ENCODE results near the gene TMEM259. TPM values are rescaled to one million over a fixed set of nuclear protein-coding genes. Genes with fewer than 3 reads are reported as not detected.
A peak's percentile ranks its signal among the peaks of the same experiment; 100 is the strongest.

Gene TMEM259
- total and polyA plus RNA-seq, 2 of the 13 experiments (the other 11 are each of a cell fraction or from before 2014, with no cell fraction given) = 64.7 to 164 TPM

DNA sequence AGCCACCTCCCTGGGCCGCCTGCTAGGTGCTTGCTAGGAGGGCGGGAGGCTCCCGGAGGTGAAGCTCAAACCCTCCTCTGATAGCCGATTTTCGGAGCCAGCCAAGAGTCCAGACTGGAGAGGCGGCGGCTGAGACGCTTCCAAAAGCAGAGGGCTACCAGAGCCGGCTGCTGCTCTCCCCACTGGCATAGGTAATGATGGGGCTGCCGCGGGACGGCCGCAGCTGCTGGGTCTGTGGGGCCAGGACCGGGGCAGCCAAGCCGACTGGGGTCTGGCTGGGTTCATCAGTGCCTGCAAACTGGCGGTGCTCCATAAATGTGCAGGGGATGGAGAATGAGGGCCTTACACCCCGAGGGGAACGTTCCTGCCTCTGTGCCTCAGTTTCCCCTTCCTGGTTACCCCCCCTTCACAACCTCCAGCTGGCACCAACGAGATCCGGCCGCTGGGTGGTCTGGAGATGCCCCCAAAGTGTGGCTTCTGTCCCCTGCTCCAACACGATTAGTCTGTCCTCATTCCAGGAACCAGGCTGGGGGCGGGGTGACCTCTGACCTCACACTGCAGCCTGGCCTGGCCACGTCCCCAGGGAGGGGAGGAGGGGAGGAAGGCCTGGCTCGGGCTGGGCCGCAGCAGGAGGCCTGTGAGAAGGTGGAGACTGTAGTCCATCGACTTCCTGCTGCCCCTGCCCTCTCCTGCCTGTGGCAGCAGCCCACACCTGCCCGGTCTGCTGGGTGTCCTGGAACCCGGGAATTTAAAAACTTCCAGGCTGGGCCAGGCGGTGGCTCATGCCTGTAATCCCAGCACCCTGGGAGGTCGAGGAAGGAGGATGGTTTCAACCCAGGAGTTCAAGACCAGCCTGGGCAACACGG lies 40.6 kb downstream of the TMEM259 start (continued):
- TF ChIP-seq, protein P1, sequence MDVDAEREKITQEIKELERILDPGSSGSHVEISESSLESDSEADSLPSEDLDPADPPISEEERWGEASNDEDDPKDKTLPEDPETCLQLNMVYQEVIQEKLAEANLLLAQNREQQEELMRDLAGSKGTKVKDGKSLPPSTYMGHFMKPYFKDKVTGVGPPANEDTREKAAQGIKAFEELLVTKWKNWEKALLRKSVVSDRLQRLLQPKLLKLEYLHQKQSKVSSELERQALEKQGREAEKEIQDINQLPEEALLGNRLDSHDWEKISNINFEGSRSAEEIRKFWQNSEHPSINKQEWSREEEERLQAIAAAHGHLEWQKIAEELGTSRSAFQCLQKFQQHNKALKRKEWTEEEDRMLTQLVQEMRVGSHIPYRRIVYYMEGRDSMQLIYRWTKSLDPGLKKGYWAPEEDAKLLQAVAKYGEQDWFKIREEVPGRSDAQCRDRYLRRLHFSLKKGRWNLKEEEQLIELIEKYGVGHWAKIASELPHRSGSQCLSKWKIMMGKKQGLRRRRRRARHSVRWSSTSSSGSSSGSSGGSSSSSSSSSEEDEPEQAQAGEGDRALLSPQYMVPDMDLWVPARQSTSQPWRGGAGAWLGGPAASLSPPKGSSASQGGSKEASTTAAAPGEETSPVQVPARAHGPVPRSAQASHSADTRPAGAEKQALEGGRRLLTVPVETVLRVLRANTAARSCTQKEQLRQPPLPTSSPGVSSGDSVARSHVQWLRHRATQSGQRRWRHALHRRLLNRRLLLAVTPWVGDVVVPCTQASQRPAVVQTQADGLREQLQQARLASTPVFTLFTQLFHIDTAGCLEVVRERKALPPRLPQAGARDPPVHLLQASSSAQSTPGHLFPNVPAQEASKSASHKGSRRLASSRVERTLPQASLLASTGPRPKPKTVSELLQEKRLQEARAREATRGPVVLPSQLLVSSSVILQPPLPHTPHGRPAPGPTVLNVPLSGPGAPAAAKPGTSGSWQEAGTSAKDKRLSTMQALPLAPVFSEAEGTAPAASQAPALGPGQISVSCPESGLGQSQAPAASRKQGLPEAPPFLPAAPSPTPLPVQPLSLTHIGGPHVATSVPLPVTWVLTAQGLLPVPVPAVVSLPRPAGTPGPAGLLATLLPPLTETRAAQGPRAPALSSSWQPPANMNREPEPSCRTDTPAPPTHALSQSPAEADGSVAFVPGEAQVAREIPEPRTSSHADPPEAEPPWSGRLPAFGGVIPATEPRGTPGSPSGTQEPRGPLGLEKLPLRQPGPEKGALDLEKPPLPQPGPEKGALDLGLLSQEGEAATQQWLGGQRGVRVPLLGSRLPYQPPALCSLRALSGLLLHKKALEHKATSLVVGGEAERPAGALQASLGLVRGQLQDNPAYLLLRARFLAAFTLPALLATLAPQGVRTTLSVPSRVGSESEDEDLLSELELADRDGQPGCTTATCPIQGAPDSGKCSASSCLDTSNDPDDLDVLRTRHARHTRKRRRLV (CRISPR knock-in tag; IDR thresholded peaks at IDR 0.05) = 0 out of 2 replicates have a peak, but pooled peaks have one; percentile 51
- TF ChIP-seq KDM4B (CRISPR knock-in tag; IDR thresholded peaks at IDR 0.05) (peak; percentile 52; the same call in 1 of the 2 replicates), PHF20 (CRISPR knock-in tag; IDR thresholded peaks at IDR 0.05) (peak; percentile 68), PAX8 (CRISPR knock-in tag; IDR thresholded peaks at IDR 0.05; ENCODE audit: borderline replicate concordance) (0 out of 2 replicates have a peak, but pooled peaks have one; percentile 67), TP53 (CRISPR knock-in tag; conservative IDR thresholded peaks at IDR 0.05) (no peak)
- TF ChIP-seq, protein P2, sequence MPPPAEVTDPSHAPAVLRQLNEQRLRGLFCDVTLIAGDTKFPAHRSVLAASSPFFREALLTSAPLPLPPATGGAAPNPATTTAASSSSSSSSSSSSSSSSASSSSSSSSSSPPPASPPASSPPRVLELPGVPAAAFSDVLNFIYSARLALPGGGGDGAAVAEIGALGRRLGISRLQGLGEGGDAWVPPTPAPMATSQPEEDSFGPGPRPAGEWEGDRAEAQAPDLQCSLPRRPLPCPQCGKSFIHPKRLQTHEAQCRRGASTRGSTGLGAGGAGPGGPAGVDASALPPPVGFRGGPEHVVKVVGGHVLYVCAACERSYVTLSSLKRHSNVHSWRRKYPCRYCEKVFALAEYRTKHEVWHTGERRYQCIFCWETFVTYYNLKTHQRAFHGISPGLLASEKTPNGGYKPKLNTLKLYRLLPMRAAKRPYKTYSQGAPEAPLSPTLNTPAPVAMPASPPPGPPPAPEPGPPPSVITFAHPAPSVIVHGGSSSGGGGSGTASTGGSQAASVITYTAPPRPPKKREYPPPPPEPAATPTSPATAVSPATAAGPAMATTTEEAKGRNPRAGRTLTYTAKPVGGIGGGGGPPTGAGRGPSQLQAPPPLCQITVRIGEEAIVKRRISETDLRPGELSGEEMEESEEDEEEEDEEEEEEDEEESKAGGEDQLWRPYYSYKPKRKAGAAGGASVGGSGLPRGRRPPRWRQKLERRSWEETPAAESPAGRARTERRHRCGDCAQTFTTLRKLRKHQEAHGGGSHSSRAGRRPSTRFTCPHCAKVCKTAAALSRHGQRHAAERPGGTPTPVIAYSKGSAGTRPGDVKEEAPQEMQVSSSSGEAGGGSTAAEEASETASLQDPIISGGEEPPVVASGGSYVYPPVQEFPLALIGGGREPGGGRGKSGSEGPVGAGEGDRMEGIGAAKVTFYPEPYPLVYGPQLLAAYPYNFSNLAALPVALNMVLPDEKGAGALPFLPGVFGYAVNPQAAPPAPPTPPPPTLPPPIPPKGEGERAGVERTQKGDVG (CRISPR knock-in tag; IDR thresholded peaks at IDR 0.05; ENCODE audit: borderline replicate concordance) = peak; percentile 94
- TF ChIP-seq, protein P3, sequence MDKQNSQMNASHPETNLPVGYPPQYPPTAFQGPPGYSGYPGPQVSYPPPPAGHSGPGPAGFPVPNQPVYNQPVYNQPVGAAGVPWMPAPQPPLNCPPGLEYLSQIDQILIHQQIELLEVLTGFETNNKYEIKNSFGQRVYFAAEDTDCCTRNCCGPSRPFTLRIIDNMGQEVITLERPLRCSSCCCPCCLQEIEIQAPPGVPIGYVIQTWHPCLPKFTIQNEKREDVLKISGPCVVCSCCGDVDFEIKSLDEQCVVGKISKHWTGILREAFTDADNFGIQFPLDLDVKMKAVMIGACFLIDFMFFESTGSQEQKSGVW (CRISPR knock-in tag; IDR thresholded peaks at IDR 0.05; ENCODE audit: borderline replicate concordance) = no peak
- TF ChIP-seq, protein P4, sequence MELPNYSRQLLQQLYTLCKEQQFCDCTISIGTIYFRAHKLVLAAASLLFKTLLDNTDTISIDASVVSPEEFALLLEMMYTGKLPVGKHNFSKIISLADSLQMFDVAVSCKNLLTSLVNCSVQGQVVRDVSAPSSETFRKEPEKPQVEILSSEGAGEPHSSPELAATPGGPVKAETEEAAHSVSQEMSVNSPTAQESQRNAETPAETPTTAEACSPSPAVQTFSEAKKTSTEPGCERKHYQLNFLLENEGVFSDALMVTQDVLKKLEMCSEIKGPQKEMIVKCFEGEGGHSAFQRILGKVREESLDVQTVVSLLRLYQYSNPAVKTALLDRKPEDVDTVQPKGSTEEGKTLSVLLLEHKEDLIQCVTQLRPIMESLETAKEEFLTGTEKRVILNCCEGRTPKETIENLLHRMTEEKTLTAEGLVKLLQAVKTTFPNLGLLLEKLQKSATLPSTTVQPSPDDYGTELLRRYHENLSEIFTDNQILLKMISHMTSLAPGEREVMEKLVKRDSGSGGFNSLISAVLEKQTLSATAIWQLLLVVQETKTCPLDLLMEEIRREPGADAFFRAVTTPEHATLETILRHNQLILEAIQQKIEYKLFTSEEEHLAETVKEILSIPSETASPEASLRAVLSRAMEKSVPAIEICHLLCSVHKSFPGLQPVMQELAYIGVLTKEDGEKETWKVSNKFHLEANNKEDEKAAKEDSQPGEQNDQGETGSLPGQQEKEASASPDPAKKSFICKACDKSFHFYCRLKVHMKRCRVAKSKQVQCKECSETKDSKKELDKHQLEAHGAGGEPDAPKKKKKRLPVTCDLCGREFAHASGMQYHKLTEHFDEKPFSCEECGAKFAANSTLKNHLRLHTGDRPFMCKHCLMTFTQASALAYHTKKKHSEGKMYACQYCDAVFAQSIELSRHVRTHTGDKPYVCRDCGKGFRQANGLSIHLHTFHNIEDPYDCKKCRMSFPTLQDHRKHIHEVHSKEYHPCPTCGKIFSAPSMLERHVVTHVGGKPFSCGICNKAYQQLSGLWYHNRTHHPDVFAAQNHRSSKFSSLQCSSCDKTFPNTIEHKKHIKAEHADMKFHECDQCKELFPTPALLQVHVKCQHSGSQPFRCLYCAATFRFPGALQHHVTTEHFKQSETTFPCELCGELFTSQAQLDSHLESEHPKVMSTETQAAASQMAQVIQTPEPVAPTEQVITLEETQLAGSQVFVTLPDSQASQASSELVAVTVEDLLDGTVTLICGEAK (IDR thresholded peaks at IDR 0.05) = no peak
- TF ChIP-seq, protein P4 (CRISPR knock-in tag; IDR thresholded peaks at IDR 0.05) = peak; percentile 70

All from HepG2 (cell line).